Mucosa of rectum (tissue), 2 donors: ENCODE measurements around the gene RASGRF1.
"Not testable (repeated sequence)": the region's sequence is repeated elsewhere in the genome, so short reads cannot be mapped to it uniquely, and the experiment has no call there.

Experiments used
- H3K27ac ChIP-seq, 2 donors: one replicate each; pipeline ENCODE4 v1.7.0; 2013; ENCODE audit warnings: inconsistent platforms in 2 of 2, low read depth in 2 of 2, low read length in 2 of 2
- H3K27me3 ChIP-seq, 2 donors: one replicate each; pipeline ENCODE4 v1.7.0; 2013; ENCODE audit warnings: low read length in 2 of 2; ENCODE audit not compliant: control insufficient read depth in 2 of 2, insufficient read depth in 2 of 2
- H3K36me3 ChIP-seq, 2 donors: one replicate each; pipeline ENCODE4 v1.7.0; 2013; ENCODE audit warnings: low read length in 2 of 2; ENCODE audit not compliant: control insufficient read depth in 2 of 2, insufficient read depth in 2 of 2
- H3K4me1 ChIP-seq, 2 donors: one replicate each; pipeline ENCODE4 v1.7.0; 2013; ENCODE audit warnings: low read length in 2 of 2, mild to moderate bottlenecking in 1 of 2; ENCODE audit not compliant: control insufficient read depth in 2 of 2, insufficient read depth in 2 of 2
- H3K4me3 ChIP-seq, 2 donors: one replicate each; pipeline ENCODE4 v1.7.0; 2013; ENCODE audit warnings: low read length in 2 of 2
- H3K9ac ChIP-seq, 2 donors: one replicate each; pipeline ENCODE4 v1.7.0; 2013; ENCODE audit warnings: low read length in 2 of 2, low read depth in 1 of 2, mild to moderate bottlenecking in 1 of 2
- H3K9me3 ChIP-seq, 2 donors: one replicate each; pipeline ENCODE4 v1.7.0; 2013; ENCODE audit warnings: low read length in 2 of 2; ENCODE audit not compliant: control insufficient read depth in 2 of 2
- donor health status: healthy.
- donor health status: Normal muscosa, but diverticular disease.

RASGRF1 gene

DNA sequence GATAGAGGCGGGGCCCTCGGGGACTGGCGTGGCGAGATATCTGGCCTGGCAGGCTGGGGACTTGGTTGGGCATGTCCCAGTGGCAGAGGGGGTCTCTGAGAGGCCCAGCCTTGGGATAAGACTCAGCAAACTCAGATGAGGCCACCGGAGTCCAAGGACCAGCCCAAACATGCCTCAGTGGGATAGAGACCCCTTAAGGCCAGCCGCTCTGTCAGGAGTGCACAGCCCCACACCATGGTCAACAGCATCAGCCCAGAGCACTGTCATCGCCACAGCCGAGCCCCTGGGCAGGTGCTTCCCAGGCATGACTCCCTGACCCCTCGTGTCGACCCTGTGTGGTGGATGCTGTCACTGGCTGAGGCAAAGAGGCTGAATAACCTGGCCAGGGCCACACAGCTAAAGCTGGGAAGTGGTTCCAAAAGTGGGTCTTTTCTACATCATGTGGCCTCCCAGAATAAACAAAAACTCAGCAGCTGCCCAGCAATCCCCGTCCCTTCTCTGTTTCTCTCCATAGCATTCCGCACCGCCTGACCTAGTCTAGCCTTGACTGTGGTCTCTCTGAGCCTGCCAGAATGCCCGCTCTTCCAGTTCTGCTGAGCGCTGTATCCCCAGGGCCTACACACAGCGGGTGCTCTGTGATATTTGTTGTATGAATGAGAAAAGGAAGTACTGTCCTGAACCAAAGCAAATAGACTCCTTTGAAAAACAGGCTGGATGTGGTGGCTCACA, 160.9 kb downstream of the RASGRF1 start:
- H3K9ac ChIP-seq, result no peak overlapping the region
- H3K9me3 ChIP-seq, result no peaks in the 10 kb centered on the region
- H3K36me3 ChIP-seq, result peaks cover 15 to 27% of the 10 kb centered on the region in 2 donors
- H3K27ac ChIP-seq, result no peak overlapping the region
- H3K4me1 ChIP-seq, result no peaks in the 10 kb centered on the region
- H3K4me3 ChIP-seq, result no peak overlapping the region
- no peaks in the 10 kb centered on the region for H3K27me3 ChIP-seq

DNA sequence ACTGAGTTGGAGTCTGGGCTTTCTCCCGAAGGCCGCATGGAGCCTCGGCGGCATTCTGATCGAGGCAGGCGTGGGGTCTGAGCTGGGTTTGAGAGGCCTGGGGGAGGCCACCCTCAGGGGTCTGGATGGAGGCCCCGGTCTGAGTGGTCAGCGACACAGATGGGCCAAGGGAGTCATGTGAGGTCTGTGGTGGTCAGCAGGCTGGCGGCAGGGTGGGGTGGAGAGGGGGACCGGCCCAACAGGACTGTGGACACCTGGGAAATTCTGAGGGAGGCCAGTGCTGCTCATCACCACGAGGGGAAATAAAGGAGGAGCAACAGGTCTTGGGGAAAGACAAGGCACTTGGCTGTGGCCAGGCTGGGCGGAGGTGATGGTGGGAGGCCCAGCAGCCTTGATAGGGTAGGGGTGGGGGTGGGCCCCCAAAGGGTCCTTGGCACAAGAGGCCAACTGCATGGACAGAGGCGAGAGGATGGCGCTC, 161.9 kb downstream of the RASGRF1 start:
- Histone ChIP-seq H3K9ac (no peak overlapping the region), H3K4me3 (no peak overlapping the region), H3K9me3 (no peaks in the 10 kb centered on the region), H3K36me3 (peaks cover 19 to 31% of the 10 kb centered on the region in 2 donors), H3K27me3 (no peaks in the 10 kb centered on the region), H3K4me1 (no peaks in the 10 kb centered on the region), H3K27ac (no peak overlapping the region)

DNA sequence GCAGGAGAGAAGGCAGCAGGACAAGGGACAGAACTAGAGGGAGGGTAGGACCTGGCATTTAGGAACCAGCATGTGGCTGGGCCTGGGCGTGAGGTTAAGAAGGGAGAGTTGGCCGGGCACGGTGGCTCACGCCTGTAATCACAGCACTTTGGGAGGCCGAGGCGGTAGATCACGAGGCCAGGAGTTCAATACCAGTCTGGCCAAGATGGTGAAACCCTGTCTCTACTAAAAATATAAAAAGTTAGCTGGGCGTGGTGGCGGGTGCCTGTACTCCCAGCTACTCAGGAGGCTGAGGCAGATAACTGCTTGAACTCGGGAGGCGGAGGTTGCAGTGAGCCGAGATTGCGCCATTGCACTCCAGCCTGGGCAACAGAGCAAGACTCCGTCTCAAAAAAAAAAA, 162.4 kb downstream of the RASGRF1 start:
- H3K4me1 ChIP-seq, H3K9ac ChIP-seq, H3K4me3 ChIP-seq, H3K27me3 ChIP-seq, H3K27ac ChIP-seq, H3K9me3 ChIP-seq: not testable (repeated sequence)
- peaks cover 19 to 31% of the 10 kb centered on the region in 2 donors for H3K36me3 ChIP-seq

DNA sequence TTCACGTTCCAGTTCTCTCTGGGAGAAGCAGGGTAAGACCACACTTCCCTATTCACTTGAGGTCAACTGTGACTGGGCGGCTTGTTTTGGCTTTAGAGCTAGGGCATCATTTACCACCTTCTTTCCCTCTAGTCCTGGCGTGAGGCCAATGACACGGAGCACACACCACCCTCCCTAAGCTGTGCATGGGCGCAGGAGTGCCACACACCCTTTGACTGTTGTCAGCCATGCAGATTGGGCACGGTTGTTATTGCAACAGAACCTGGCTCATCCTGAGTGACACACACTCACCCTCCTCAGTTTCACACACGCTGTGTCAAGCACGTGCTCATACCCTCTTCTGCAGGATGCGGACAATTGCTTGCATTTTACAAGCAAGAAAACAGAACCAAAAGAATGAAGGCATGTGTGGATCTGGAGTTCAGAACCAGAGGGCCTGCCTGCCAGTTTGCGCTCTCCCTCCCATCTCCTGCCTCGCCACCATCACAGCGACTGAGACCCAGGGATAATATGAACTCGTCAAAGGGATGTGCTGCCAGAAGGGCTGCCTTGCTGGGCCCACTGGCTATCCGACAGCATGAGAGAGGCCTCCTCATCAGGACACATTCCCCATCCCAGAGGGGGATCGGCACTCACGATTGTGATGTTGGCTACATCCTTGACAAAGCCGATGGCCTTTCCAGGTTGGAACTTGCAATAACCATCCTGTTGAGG, 163.3 kb downstream of the RASGRF1 start:
- Histone ChIP-seq H3K27me3 (no peaks in the 10 kb centered on the region), H3K9me3 (no peaks in the 10 kb centered on the region), H3K4me3 (no peak overlapping the region), H3K4me1 (no peaks in the 10 kb centered on the region), H3K9ac (no peak overlapping the region), H3K27ac (no peak overlapping the region), H3K36me3 (peaks cover 19 to 36% of the 10 kb centered on the region in 2 donors)

DNA sequence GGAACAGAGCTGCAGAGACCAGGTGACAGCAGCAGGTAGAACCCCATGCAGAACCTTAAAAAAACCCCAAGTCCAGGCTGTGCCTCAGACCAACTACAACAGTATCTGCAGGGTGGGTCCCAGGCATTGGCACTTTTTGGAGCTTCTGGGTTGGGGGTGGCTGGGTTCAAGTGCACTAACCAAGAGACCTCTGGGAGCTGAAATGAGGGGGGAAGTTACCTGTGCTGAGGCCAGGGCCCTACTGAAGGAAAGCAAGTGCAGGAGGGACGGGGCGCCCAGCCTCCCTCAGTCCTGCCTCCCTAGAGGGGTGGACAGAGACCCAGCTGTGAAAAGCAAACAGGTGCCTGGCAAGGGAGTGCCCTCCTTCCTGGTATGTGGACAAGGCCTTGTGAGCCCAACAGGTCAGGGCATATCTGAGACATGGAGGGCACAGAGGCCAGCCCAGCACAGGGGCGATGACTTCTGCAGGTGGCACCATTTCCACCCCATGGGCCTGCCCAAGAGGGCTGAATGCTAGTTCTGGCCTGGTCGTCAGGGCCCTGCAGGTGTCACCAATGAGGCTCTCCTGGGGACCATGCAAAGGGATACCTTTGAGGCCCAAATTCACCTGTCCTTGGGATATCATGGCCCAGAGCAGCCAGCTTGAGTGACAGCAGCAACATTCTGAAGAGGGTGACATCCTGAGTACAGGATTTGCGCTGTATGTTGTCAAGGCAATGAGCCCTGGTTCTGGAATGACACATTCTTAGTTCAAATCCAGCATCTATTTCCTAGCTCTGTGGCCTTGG, 164.4 kb downstream of the RASGRF1 start:
- no peak overlapping the region for H3K9ac ChIP-seq
- no peaks in the 10 kb centered on the region for H3K4me1 ChIP-seq
- H3K27me3 ChIP-seq, result no peaks in the 10 kb centered on the region
- H3K9me3 ChIP-seq, result no peaks in the 10 kb centered on the region
- no peak overlapping the region for H3K27ac ChIP-seq
- no peak overlapping the region for H3K4me3 ChIP-seq
- peaks cover 27 to 46% of the 10 kb centered on the region in 2 donors for H3K36me3 ChIP-seq

DNA sequence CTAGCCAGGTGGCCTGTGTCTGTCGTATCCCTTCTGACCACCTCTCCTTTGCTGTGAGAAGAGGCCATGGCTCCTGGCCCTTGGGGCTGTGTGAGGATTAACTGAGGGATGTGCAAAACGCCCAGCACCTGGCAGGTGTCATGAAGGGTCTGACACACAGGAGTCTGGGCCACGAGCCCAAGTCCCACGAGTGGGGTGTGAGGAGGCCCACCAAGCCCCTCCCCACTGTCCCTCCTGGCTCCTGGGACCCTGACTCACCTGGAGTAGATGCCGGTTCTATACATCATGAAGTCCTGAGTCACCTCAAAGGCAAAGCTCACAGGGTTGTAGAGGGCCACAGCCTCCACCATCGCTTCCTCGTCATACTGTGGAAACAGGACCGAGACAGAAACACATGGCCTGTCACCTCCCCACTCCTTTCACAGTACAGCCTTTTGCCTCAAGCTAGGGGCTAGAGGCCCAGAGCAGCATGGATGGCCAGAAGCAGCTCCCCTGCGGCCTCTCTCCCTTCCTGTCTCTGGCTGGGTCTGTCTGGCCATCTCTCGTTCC, 165.4 kb downstream of the RASGRF1 start:
- Histone ChIP-seq H3K36me3 (peaks cover 30 to 46% of the 10 kb centered on the region in 2 donors), H3K9me3 (no peaks in the 10 kb centered on the region), H3K9ac (no peak overlapping the region), H3K4me1 (no peaks in the 10 kb centered on the region), H3K27me3 (no peaks in the 10 kb centered on the region), H3K4me3 (no peak overlapping the region), H3K27ac (no peak overlapping the region)

DNA sequence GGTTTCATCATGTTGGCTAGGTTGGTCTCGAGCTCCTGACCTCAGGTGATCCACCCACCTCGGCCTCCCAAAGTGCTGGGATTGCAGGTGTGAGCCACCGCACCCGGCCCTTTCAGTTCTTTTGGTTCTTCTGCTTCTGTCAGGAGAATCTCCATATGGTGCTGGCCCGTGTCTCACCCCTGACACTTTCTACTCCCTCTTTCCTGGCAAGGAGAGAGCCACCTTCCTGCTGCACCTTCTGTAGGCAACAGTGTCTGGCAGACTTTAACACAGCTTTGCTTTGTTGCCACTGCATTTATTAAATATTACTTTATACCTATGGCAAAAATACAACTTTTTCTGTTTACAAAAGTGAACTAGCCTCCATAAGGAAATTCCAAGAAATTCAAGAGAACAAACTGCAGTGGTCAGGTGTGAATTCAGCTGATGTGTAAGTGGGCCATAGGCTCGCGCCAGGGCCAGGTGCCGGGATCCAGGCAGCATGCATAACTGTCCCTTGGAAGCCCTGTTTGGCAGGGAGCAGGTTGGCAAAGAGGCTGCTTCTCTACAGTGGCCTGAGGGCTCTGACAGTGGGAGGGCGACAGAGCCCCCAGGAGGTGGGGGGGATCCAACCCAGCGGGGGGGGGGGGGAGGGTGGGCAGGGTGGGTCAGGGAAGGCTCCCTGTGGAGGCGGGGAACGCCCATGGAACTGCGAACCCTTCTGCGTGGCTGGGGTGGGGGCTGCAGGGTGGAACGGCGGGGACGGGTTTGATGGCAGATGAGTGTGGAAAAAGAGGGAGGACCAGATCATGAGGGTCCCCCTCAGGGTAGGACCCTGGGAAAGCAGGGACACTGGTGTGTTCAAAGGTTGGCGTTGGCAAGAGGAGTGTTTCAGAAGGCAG, 166.9 kb downstream of the RASGRF1 start:
- peaks cover 35 to 47% of the 10 kb centered on the region in 2 donors for H3K36me3 ChIP-seq

DNA sequence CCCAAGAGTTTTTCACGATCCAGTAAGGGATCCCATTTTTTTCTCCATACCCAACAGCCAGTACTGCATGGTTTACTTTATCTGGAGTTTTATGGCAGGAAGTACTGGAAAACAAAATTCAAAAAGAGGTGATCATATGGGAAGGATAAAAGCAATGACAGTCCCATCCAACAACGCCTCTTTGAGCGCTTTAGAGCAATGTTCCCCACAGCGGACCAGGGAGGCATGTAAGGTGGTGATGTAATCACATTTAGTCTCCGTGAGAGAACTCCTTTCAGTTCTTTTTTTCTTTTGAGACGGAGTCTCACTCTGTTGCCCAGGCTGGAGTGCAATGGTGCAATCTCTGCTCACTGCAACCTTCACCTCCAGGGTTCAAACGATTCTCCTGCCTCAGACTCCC, 167.6 kb downstream of the RASGRF1 start:
- H3K4me1 ChIP-seq, result no peaks in the 10 kb centered on the region
- H3K27me3 ChIP-seq, result no peaks in the 10 kb centered on the region
- H3K36me3 ChIP-seq, result peaks cover 35 to 51% of the 10 kb centered on the region in 2 donors
- no peak overlapping the region for H3K4me3 ChIP-seq
- no peak overlapping the region for H3K9ac ChIP-seq
- no peak overlapping the region for H3K27ac ChIP-seq
- H3K9me3 ChIP-seq, result no peaks in the 10 kb centered on the region

More for the DNA sequence above, 166.9 kb downstream of the RASGRF1 start:
- no peak overlapping the region for H3K9ac ChIP-seq
- H3K9me3 ChIP-seq, result no peaks in the 10 kb centered on the region
- H3K27me3 ChIP-seq, result no peaks in the 10 kb centered on the region
- H3K27ac ChIP-seq, result no peak overlapping the region
- H3K4me3 ChIP-seq, result no peak overlapping the region
- no peaks in the 10 kb centered on the region for H3K4me1 ChIP-seq

DNA sequence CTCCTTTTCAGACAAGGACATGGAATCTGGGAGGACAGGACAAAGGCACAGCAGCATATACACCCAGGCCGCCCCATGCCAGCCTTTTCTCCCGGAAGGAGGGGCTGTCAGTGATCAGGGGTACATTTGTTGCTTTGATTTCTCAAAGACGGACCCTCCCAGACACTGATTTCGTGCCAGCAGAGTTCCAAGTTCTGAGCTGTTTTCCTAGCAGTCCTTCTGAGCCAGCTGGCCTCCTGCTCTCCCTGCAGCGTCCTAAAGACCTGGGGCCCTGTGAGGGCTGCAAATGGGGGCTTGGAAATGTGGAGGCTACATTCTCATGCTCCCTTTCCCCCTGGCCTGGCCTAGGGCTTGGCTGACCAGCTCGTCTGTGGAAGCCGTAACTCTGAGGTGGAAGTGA, 168.1 kb downstream of the RASGRF1 start:
- H3K9ac ChIP-seq, result no peak overlapping the region
- no peak overlapping the region for H3K27ac ChIP-seq
- no peak overlapping the region for H3K4me3 ChIP-seq
- H3K36me3 ChIP-seq, result peaks cover 31 to 47% of the 10 kb centered on the region in 2 donors
- H3K4me1 ChIP-seq, result no peaks in the 10 kb centered on the region
- no peaks in the 10 kb centered on the region for H3K27me3 ChIP-seq
- no peaks in the 10 kb centered on the region for H3K9me3 ChIP-seq
